HG03558 (cell line): ENCODE data around the gene PDE3A.

Experiments used
- ATAC-seq: cut with Tn5 transposase; IDR thresholded peaks from one replicate; pipeline ENCODE4 v1.9.1; 2021; ENCODE audit warnings: moderate number of reproducible peaks; ENCODE audit not compliant: unreplicated experiment; ENCODE audit errors: extremely low read depth

Gene PDE3A

GRCh38 chr12:20415641-20416040 lies 47.3 kb downstream of the PDE3A start:
- no peak for ATAC-seq

- no peak for ATAC-seq
Observed at GRCh38 chr12:20420557-20420956, 52.2 kb downstream of the PDE3A start.

GRCh38 chr12:20421421-20421820 lies 53.1 kb downstream of the PDE3A start:
- ATAC-seq = no peak

GRCh38 chr12:20423557-20423956 lies 55.2 kb downstream of the PDE3A start:
- no peak for ATAC-seq

- ATAC-seq = no peak
Observed at GRCh38 chr12:20424841-20425240, 56.5 kb downstream of the PDE3A start.

GRCh38 chr12:20426191-20426590 lies 57.9 kb downstream of the PDE3A start:
- no peak for ATAC-seq

- no peak for ATAC-seq
Observed at GRCh38 chr12:20426957-20427356, 58.6 kb downstream of the PDE3A start.

- no peak for ATAC-seq
Observed at GRCh38 chr12:20429852-20430251, 61.5 kb downstream of the PDE3A start.

- no peak for ATAC-seq
Observed at GRCh38 chr12:20432290-20432689, 64.0 kb downstream of the PDE3A start.

GRCh38 chr12:20434996-20435395 lies 66.7 kb downstream of the PDE3A start:
- ATAC-seq = no peak

GRCh38 chr12:20436316-20436715 lies 68.0 kb downstream of the PDE3A start:
- no peak for ATAC-seq

GRCh38 chr12:20438299-20438779 lies 70.0 kb downstream of the PDE3A start:
- ATAC-seq = no peak

- no peak for ATAC-seq
Observed at GRCh38 chr12:20439626-20440025, 71.3 kb downstream of the PDE3A start.

- ATAC-seq = no peak
Observed at GRCh38 chr12:20440408-20440807, 72.1 kb downstream of the PDE3A start.

- no peak for ATAC-seq
Observed at GRCh38 chr12:20442322-20442721, 74.0 kb downstream of the PDE3A start.

- no peak for ATAC-seq
Observed at GRCh38 chr12:20443255-20443654, 74.9 kb downstream of the PDE3A start.

- no peak for ATAC-seq
Observed at GRCh38 chr12:20443792-20444191, 75.5 kb downstream of the PDE3A start.

GRCh38 chr12:20444595-20445170 lies 76.3 kb downstream of the PDE3A start:
- no peak for ATAC-seq

GRCh38 chr12:20445687-20446086 lies 77.3 kb downstream of the PDE3A start:
- no peak for ATAC-seq

GRCh38 chr12:20446836-20447235 lies 78.5 kb downstream of the PDE3A start:
- no peak for ATAC-seq

- ATAC-seq = no peak
Observed at GRCh38 chr12:20448781-20449180, 80.4 kb downstream of the PDE3A start.

- ATAC-seq = no peak
Observed at GRCh38 chr12:20450591-20451180, 82.3 kb downstream of the PDE3A start.
